ENCODE measurements around the gene WWOX.

The WWOX gene

DNA sequence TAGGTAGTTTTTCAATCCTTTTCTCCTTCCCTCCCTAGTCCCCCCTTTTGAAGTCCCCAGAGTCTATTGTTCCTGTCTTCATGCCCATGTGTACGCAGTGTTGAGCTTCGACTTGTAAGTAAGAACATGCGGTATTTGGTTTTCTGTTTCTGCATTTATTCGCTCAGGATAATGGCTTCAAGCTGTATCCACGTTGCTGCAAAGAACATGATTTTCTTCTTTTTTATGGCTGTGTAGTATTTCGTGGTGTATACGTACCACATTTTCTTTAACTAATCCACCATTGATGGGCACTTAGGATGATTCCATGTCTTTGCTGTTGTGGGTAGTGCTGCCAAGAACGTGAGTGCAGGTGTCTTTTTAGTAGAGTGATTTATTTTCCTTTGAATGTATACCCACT lies 651.2 kb downstream of the WWOX start:
- TF ChIP-seq POLR2A (IDR thresholded peaks at IDR 0.05; ENCODE audit: extremely low read depth, insufficient read length) (no peak), MYC (IDR thresholded peaks at IDR 0.05; ENCODE audit: low read depth, low read length) (no peak)
- TF ChIP-seq, protein P1, sequence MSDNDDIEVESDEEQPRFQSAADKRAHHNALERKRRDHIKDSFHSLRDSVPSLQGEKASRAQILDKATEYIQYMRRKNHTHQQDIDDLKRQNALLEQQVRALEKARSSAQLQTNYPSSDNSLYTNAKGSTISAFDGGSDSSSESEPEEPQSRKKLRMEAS (IDR thresholded peaks at IDR 0.05; ENCODE audit: low read depth, low read length): no peak
- TF ChIP-seq, protein P2, sequence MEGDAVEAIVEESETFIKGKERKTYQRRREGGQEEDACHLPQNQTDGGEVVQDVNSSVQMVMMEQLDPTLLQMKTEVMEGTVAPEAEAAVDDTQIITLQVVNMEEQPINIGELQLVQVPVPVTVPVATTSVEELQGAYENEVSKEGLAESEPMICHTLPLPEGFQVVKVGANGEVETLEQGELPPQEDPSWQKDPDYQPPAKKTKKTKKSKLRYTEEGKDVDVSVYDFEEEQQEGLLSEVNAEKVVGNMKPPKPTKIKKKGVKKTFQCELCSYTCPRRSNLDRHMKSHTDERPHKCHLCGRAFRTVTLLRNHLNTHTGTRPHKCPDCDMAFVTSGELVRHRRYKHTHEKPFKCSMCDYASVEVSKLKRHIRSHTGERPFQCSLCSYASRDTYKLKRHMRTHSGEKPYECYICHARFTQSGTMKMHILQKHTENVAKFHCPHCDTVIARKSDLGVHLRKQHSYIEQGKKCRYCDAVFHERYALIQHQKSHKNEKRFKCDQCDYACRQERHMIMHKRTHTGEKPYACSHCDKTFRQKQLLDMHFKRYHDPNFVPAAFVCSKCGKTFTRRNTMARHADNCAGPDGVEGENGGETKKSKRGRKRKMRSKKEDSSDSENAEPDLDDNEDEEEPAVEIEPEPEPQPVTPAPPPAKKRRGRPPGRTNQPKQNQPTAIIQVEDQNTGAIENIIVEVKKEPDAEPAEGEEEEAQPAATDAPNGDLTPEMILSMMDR (IDR thresholded peaks at IDR 0.05; ENCODE audit: low read depth, low read length): no peak
- DNase-seq (ENCODE audit: low read depth): no peak
- H3K4me3 ChIP-seq (ENCODE audit: low read depth, low read length): no peak overlapping the region

DNA sequence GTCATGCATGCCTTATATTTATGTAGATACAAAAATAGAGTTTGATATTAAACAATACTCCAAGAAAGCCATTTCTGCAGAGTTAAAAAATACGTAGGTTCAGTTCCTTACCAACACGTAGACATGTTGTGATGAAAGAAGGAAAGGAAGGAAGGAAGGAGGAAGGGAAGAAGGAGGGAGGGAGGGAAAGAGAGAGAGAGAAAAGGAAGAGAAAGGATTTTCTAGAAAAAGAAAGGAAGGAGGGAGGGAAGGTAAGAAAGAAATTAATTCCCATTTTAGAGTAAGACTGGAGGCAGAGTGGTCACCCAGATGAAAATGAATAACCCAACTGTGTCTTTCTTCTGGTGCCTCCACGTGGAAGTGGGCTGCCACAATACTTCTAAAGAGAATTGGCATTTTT lies 652.1 kb downstream of the WWOX start:
- H3K4me3 ChIP-seq (ENCODE audit: low read depth, low read length): no peak overlapping the region
- no peak for TF ChIP-seq POLR2A (IDR thresholded peaks at IDR 0.05; ENCODE audit: extremely low read depth, insufficient read length)
- TF ChIP-seq, protein P2 (IDR thresholded peaks at IDR 0.05; ENCODE audit: low read depth, low read length): no peak
- TF ChIP-seq, protein P1 (IDR thresholded peaks at IDR 0.05; ENCODE audit: low read depth, low read length): no peak
- no peak for TF ChIP-seq MYC (IDR thresholded peaks at IDR 0.05; ENCODE audit: low read depth, low read length)
- no peak for DNase-seq (ENCODE audit: low read depth)

DNA sequence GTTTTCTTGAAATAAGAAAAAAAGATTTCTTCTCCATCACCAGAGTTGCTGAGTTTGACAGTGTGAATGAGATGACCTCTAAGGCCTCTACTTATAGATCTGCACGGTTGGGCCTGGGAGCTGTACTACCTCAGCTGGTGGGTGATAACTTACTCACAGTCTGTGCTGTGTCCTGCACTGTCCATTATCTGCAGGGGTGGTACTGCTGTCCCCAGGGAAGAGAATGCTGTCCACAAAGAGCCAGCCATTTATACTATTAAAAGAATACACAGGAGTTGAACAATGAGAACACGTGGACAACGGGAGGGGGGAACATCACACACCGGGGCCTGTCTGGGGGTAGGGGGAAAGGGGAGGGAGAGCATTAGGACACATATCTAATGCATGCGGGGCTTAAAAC lies 655.3 kb downstream of the WWOX start:
- DNase-seq (ENCODE audit: low read depth): no peak
- H3K4me3 ChIP-seq (ENCODE audit: low read depth, low read length): no peak overlapping the region
- TF ChIP-seq, protein P1 (IDR thresholded peaks at IDR 0.05; ENCODE audit: low read depth, low read length): no peak
- TF ChIP-seq POLR2A (IDR thresholded peaks at IDR 0.05; ENCODE audit: extremely low read depth, insufficient read length): no peak
- TF ChIP-seq, protein P2 (IDR thresholded peaks at IDR 0.05; ENCODE audit: low read depth, low read length): no peak
- TF ChIP-seq MYC (IDR thresholded peaks at IDR 0.05; ENCODE audit: low read depth, low read length): no peak

DNA sequence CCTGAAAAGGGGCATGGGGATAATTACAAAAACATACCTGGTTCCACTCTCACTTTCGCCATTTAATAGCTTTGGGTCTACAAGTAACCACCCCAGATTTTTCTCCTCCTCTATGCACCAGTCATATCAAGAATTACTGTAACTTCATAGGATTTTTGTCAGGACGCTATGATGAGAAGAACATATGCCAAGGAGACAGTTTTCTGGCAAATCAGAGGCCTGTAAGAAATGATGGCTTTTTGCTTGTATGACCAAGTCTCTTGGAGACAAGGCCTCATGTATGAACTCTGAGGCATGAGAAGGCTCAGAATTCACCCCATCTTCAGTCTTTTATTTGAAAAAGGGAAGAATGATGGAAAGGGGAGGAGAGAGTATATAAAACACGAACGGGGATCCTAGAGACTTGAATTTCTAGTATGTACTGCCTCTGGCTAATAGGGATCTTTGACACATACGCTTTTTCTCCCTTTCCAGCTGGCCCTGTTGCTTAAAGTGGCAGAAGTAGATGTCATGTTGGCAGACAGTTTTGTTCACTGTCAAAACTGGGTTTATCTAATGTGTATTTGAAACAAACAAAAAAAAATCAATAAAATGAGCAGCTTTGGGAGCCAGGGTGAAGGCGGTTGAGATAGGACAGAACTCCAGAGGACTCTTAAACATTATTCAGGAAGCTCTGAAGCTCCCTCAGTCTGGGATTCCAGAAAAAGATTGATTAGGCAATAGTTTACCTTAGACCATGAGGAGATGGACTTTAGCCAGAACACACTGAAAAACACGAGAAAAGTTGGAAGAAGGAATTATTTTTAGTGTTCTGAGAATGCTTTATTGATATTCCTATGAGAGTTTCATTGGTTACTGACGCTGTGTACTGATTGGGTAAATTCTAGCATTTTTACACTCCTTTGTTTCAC lies 656.6 kb downstream of the WWOX start:
- H3K4me3 ChIP-seq (ENCODE audit: low read depth, low read length): no peak overlapping the region
- no peak for DNase-seq (ENCODE audit: low read depth)
- TF ChIP-seq MYC (IDR thresholded peaks at IDR 0.05; ENCODE audit: low read depth, low read length) (no peak), POLR2A (IDR thresholded peaks at IDR 0.05; ENCODE audit: extremely low read depth, insufficient read length) (no peak)
- TF ChIP-seq, protein P1 (IDR thresholded peaks at IDR 0.05; ENCODE audit: low read depth, low read length): no peak
- TF ChIP-seq, protein P2 (IDR thresholded peaks at IDR 0.05; ENCODE audit: low read depth, low read length): no peak

DNA sequence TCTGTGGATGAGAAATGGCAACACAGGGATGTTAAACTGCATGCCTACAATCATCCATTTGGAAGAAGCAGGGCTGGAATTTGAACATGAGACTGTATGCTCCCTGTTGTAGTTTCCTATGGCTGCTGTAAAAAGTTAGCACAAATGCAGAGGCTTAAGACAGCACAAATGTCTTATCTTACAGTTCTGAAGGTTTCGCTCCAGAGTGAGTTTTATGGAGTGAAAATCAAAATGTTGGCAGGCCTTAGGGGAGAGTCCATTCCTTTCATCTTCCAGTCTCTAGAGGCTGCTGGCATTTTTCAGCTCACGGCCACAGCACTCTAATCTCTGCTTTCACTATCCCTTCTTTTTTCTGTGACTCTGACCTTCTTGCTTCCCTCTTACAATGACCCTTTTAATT lies 660.1 kb downstream of the WWOX start:
- no peak overlapping the region for H3K4me3 ChIP-seq (ENCODE audit: low read depth, low read length)

More for the DNA sequence above, 660.1 kb downstream of the WWOX start:
- TF ChIP-seq, protein P1 (IDR thresholded peaks at IDR 0.05; ENCODE audit: low read depth, low read length): no peak
- TF ChIP-seq, protein P2 (IDR thresholded peaks at IDR 0.05; ENCODE audit: low read depth, low read length): no peak
- TF ChIP-seq MYC (IDR thresholded peaks at IDR 0.05; ENCODE audit: low read depth, low read length): no peak
- no peak for TF ChIP-seq POLR2A (IDR thresholded peaks at IDR 0.05; ENCODE audit: extremely low read depth, insufficient read length)
- DNase-seq (ENCODE audit: low read depth): no peak

All from NB4 (cell line).